Measurements from ENCODE around the gene LRRC8A.

The LRRC8A gene

DNA sequence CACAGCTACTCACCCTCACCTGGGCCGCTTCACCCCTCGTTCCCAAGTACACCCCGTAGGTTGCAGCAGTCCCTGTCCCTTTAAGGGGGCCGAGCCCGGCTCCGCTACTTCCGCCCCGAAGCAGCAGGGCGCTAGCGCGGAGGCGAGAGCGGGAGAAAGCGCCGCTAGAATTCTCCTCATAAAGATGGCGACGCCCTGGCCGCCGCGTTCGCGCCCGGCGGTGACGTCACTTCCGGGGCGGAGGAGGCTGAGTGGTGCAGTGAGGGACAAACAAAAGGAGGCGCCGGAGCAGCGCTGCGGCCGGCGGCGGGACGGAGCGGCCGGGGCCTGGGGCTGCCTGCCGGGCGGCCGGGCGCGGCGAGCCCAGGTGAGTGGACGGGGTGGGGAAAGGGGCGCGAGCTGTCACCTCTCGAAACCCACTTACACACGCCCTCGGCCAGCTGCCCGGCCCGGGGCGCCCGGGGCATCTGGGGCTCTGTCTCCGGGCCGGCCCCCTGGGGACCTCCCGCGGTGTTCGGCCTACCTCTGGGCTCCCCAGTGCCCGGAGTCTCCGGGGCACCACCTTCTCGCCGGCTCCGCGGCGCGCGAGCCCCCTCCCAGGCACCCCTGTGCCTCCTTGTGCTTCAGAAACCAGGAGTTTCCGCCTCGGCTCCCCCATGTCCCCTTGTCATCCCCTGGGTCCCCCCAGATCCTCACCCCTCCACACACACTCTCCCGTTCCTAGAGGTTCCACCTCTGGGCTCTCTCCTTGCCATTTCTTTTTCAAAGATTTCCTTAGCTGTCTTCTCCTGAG, at the start of gene LRRC8A, which contains the start of gene KYAT1:
LRRC8A (plus strand) TSS at position 250 of the 793 bp plus-strand sequence. CDS start 25,032 bp downstream, outside the sequence.
KYAT1 (minus strand) TSS at position 67 of the 793 bp plus-strand sequence. CDS start 36,545 bp downstream, outside the sequence.
- peak; percentile 97 for DNase-seq (ENCODE audit: low read depth, low spot score)
- peak within 1 kb of the TSS; percentile 66 for H3K4me3 ChIP-seq (ENCODE audit: low read depth, low read length)
- TF ChIP-seq, protein P1, sequence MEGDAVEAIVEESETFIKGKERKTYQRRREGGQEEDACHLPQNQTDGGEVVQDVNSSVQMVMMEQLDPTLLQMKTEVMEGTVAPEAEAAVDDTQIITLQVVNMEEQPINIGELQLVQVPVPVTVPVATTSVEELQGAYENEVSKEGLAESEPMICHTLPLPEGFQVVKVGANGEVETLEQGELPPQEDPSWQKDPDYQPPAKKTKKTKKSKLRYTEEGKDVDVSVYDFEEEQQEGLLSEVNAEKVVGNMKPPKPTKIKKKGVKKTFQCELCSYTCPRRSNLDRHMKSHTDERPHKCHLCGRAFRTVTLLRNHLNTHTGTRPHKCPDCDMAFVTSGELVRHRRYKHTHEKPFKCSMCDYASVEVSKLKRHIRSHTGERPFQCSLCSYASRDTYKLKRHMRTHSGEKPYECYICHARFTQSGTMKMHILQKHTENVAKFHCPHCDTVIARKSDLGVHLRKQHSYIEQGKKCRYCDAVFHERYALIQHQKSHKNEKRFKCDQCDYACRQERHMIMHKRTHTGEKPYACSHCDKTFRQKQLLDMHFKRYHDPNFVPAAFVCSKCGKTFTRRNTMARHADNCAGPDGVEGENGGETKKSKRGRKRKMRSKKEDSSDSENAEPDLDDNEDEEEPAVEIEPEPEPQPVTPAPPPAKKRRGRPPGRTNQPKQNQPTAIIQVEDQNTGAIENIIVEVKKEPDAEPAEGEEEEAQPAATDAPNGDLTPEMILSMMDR (IDR thresholded peaks at IDR 0.05; ENCODE audit: low read depth, low read length), result no peak
- in situ Hi-C loops (cut with HindIII; ENCODE audit: low sequenced_read_pairs), result no loop called here

DNA sequence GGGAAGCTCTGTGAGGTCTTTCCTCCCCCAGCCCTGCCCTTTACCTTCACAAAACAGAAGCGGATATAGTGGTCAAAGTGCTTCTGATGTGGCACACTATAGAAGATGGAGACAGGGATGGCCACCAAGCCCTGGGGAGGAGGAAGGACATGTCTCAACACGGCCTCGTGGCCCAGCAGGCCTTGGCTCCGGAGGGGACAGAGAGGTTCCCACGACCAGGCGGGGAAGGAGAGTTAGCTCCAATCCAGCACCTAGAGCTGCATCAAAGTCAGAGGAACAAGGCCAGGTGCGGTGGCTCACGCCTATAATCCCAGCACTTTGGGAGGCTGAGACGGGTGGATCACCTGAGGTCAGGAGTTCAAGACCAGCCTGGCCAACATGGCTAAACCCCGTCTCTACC, 48.2 kb upstream of the LRRC8A start:
- TF ChIP-seq, protein P1 (IDR thresholded peaks at IDR 0.05; ENCODE audit: low read depth, low read length), result no peak
- no peak for DNase-seq (ENCODE audit: low read depth, low spot score)
- no peak overlapping the region for H3K4me3 ChIP-seq (ENCODE audit: low read depth, low read length)

DNA sequence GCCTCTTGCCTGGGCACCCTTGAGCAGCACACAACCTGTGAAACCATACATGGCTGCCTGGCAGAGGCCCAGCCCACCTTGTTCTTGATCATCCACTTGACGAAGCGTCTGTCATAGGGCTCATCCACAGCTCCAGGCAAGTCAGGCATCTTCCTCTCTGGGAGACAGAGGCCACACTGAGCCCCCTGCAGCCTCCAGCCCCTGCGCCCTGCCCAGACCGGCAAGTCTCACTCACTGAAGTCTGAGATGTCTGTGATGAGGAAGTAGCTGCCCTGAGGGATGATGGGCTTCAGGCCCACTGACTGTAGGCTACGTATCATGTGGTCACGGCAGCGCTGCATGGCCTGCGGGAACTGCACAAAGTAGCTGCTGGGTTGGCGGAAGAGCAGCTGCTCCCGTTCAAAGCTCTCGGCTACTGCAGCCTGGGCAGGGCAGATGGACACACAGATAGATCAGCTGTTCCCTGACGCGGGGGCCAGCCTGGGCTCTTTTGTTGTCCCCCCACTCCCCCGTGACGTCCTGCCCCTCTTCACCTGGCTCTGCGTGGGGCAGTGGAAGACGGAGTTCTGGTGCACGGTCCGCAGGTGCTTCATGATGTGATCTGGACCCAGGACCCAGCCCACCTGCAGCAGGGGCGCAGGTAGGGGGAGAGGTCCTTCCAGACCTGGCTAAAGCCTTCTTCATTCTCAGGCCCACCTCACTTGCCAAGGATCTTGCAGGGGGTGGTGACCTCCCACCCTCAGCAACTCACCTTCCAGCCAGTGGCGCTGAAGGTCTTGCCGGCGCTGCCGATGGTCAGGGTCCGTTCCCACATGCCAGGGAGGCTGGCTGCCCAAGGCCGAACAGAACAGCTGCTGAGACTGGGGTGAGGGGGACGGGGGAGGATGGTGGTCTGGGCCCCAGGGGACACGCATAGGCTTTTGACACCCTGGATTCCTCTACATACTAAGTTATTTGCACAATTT, 46.4 kb upstream of the LRRC8A start:
- in situ Hi-C loops (cut with HindIII; ENCODE audit: low sequenced_read_pairs), result no loop called here
- TF ChIP-seq, protein P1 (IDR thresholded peaks at IDR 0.05; ENCODE audit: low read depth, low read length), result no peak
- no peak overlapping the region for H3K4me3 ChIP-seq (ENCODE audit: low read depth, low read length)
- no peak for DNase-seq (ENCODE audit: low read depth, low spot score)

More for the DNA sequence above, 48.2 kb upstream of the LRRC8A start:
- in situ Hi-C loops (cut with HindIII; ENCODE audit: low sequenced_read_pairs), result no loop called here

DNA sequence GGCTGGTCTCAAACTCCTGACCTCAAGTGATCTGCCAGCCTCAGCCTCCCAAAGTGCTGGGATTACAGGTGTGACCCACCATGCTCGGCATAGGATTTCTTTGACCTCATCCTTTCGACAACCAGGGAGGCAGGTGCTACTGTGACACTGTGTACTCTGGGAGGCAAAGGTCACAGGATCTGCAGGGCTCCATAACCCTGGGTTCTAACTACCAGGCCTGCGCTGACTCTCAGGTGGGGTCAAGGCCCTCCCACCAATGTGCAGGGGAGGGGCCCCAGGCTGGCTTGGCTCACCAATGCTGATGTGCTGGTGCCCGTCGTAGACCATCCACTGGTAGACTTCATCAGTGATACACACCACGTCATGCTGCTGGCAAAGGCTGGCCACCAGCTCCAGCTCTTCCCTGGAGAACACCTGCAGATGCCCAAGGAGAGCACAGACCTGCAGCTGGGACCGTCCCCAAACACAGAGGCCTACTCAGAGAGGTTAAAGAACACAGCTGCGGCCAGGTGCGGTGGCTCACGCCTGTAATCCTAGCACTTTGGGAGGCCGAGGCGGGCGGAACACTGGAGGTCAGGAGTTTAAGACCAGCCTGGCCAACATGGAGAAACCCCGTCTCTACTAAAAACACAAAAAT, 45.3 kb upstream of the LRRC8A start:
- H3K4me3 ChIP-seq (ENCODE audit: low read depth, low read length), result no peak overlapping the region
- TF ChIP-seq, protein P1 (IDR thresholded peaks at IDR 0.05; ENCODE audit: low read depth, low read length), result no peak
- no peak for DNase-seq (ENCODE audit: low read depth, low spot score)
- in situ Hi-C loops (cut with HindIII; ENCODE audit: low sequenced_read_pairs), result no loop called here

DNA sequence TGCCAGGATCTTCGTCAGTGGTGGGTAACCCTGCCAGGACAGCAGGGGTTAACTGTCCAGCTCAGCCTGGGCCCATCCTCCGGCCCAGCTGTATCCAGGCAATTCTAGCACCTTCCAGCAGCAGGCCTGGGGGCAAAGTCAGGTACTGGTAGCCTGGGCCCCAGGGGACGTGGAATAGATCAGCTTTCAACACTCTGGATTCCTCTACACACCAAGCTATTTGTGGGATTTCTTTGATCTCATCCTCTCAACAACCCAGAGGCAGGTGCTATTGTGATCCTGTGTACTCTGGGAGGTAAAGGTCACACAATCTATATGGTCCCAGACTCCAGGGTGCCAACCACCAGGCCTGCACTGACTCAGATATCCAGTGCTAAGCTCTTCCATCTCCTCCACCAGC, 43.6 kb upstream of the LRRC8A start:
- TF ChIP-seq, protein P1 (IDR thresholded peaks at IDR 0.05; ENCODE audit: low read depth, low read length), result no peak
- no peak overlapping the region for H3K4me3 ChIP-seq (ENCODE audit: low read depth, low read length)
- DNase-seq (ENCODE audit: low read depth, low spot score), result no peak
- in situ Hi-C loops (cut with HindIII; ENCODE audit: low sequenced_read_pairs), result no loop called here

DNA sequence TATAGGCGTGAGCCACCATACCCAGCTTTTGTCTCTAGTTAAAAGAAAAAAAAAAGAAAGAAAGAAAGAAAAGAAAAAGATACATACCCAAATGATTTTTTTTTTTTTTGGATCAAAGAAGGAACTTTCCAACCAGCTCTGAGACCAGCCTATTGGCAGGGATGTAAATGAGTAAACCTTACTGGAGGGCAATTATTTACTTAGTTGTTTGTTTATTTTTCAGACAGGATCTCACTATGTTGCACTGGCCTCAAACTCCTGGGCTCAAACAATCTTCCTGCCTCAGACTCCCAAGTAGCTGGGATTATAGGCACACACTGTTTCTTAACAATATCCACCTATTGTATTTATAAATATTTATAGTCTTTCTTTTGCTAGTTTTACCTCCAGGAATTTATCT, 41.4 kb upstream of the LRRC8A start:
- in situ Hi-C loops (cut with HindIII; ENCODE audit: low sequenced_read_pairs), result no loop called here
- DNase-seq (ENCODE audit: low read depth, low spot score), result no peak
- no peak overlapping the region for H3K4me3 ChIP-seq (ENCODE audit: low read depth, low read length)
- TF ChIP-seq, protein P1 (IDR thresholded peaks at IDR 0.05; ENCODE audit: low read depth, low read length), result no peak
